Muscle layer of colon (tissue), 2 donors: ENCODE results near the gene HDAC5.

ENCODE experiments used
- H3K27ac ChIP-seq: one replicate; pipeline ENCODE4 v1.7.0; 2013; ENCODE audit warnings: low read depth, mild to moderate bottlenecking, low read length, moderate library complexity
- H3K27me3 ChIP-seq, 2 donors: one replicate each; pipeline ENCODE4 v1.7.0; 2013; ENCODE audit warnings: low read length in 2 of 2, mild to moderate bottlenecking in 2 of 2; ENCODE audit not compliant: insufficient read depth in 2 of 2, control insufficient read depth in 1 of 2
- H3K36me3 ChIP-seq: one replicate; pipeline ENCODE4 v1.7.0; 2013; ENCODE audit warnings: mild to moderate bottlenecking, low read length; ENCODE audit not compliant: insufficient read depth
- H3K4me1 ChIP-seq: one replicate; pipeline ENCODE4 v1.7.0; 2013; ENCODE audit warnings: mild to moderate bottlenecking, low read length; ENCODE audit not compliant: insufficient read depth
- H3K4me3 ChIP-seq, 2 donors: one replicate each; pipeline ENCODE4 v1.7.0; 2013; ENCODE audit warnings: low read length in 2 of 2, low read depth in 1 of 2, mild to moderate bottlenecking in 1 of 2, moderate library complexity in 1 of 2
- H3K9ac ChIP-seq: one replicate; pipeline ENCODE4 v1.7.0; 2013; ENCODE audit warnings: low read length
- H3K9me3 ChIP-seq: one replicate; pipeline ENCODE4 v1.7.0; 2013; ENCODE audit warnings: mild to moderate bottlenecking, low read length
- donor health status: abdominal sarcoma.
- donor health status: Adenocarcinoma of cecum.

HDAC5 gene

GRCh38 chr17:44069974-44070454, 53.4 kb downstream of the HDAC5 start:
- H3K4me1 ChIP-seq, result peaks cover 34% of the 10 kb centered on the region
- no peaks in the 10 kb centered on the region for H3K27me3 ChIP-seq
- H3K4me3 ChIP-seq, result peak overlapping the region; percentile 44 to 87
- no peaks in the 10 kb centered on the region for H3K9me3 ChIP-seq
- peak overlapping the region; percentile 59 for H3K9ac ChIP-seq
- peak overlapping the region; percentile 76 for H3K27ac ChIP-seq
- peaks cover 12% of the 10 kb centered on the region for H3K36me3 ChIP-seq

GRCh38 chr17:44067545-44067940, 55.9 kb downstream of the HDAC5 start:
- Histone ChIP-seq H3K9me3 (no peaks in the 10 kb centered on the region), H3K27ac (peak overlapping the region; percentile 24), H3K36me3 (peaks cover 8% of the 10 kb centered on the region), H3K9ac (no peak overlapping the region), H3K4me1 (peaks cover 34% of the 10 kb centered on the region), H3K4me3 (no peak overlapping the region), H3K27me3 (no peaks in the 10 kb centered on the region)

DNA sequence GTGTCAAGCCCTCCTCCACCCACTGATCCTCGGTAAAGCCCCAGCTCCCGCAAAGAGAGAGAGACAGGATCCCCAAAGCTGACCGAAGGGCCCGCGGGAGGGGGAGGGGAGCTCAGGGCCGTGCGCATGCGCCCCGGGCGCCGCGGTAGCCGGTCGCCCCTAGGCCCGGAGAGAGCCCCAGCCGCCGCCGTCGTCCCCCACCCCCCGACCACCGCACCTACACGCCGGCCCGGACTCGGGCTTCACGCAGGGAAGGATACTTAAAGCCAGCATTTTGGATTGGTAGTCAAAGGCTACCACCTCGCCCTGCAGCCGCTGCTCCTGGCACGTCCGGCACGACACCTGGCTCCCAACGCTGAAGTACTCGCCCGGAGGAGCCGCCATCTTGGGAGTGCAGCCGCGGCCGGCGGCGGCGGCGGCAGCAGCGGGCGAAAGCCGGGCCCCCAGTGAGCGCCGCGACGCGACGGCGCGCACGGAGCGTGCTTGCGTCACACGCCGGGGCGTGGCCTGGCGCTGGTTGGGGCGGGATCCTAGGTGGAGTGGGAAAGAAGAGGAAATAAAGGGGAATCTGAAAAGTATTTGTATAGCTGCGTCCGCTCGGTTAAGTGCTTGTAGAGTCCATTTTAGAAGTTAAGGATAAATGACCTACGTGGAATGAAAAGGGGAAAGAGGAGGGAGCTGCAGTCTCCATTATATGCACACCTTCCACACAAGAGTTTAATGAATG, 57.1 kb downstream of the HDAC5 start, which contains the start of gene LSM12:
Gene LSM12, minus strand, starts transcription at position 468 of the 727 bp plus-strand sequence. Its CDS starts 84 bp downstream, at position 384.
- peaks cover 23% of the 10 kb centered on the region for H3K4me1 ChIP-seq
- H3K9ac ChIP-seq, result peak within 1 kb of the TSS; percentile 96
- no peaks in the 10 kb centered on the region for H3K27me3 ChIP-seq
- H3K27ac ChIP-seq, result peak within 1 kb of the TSS; percentile 94
- peak within 1 kb of the TSS; percentile 77 to 93 for H3K4me3 ChIP-seq
- no peaks in the 10 kb centered on the region for H3K9me3 ChIP-seq
- H3K36me3 ChIP-seq, result peaks cover 13% of the 10 kb centered on the region

DNA sequence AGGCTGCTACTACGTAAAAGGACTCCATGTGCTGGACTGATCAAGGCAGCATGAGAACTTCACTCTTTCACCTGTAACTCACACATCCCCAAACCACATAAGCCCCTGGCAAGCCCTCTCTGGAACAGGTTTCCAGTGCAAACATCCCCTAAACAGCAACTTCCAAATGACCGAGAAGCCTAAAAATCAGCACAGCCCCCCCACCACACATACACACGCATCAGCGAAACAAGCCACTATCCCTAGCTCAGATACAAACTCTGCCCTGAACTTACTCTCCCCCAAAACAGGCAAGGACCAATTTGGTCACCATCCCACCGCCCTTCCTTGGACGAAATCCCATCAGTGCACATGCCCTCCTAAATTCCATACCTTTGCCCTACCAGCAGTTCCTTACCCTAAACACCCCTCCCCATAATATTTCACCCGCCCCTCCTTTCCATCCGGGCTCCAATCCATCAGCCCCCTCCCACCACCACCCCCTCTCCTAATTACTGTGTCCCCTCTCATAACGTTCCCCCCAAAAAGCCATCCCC, 57.7 kb downstream of the HDAC5 start:
- Histone ChIP-seq H3K27ac (peak overlapping the region; percentile 94), H3K4me1 (peaks cover 18% of the 10 kb centered on the region), H3K36me3 (peaks cover 14% of the 10 kb centered on the region), H3K9ac (peak overlapping the region; percentile 96), H3K9me3 (no peaks in the 10 kb centered on the region), H3K4me3 (peak overlapping the region; percentile 77 to 93), H3K27me3 (no peaks in the 10 kb centered on the region)

GRCh38 chr17:44063704-44064639, 59.5 kb downstream of the HDAC5 start:
- H3K9me3 ChIP-seq, result no peaks in the 10 kb centered on the region
- H3K27ac ChIP-seq, result no peak overlapping the region
- no peaks in the 10 kb centered on the region for H3K27me3 ChIP-seq
- H3K36me3 ChIP-seq, result peaks cover 22% of the 10 kb centered on the region
- no peak overlapping the region for H3K4me3 ChIP-seq
- H3K9ac ChIP-seq, result no peak overlapping the region
- H3K4me1 ChIP-seq, result peaks cover 13% of the 10 kb centered on the region

GRCh38 chr17:44062871-44063270, 60.6 kb downstream of the HDAC5 start:
- Histone ChIP-seq H3K27me3 (no peaks in the 10 kb centered on the region), H3K4me1 (peaks cover 13% of the 10 kb centered on the region), H3K36me3 (peaks cover 28% of the 10 kb centered on the region), H3K4me3 (no peak overlapping the region), H3K9me3 (no peaks in the 10 kb centered on the region), H3K27ac (no peak overlapping the region), H3K9ac (no peak overlapping the region)

- peaks cover 8% of the 10 kb centered on the region for H3K4me1 ChIP-seq
- peaks cover 28% of the 10 kb centered on the region for H3K36me3 ChIP-seq
- no peaks in the 10 kb centered on the region for H3K27me3 ChIP-seq
- no peak overlapping the region for H3K9ac ChIP-seq
- H3K4me3 ChIP-seq, result no peak overlapping the region
- no peaks in the 10 kb centered on the region for H3K9me3 ChIP-seq
- H3K27ac ChIP-seq, result no peak overlapping the region
Observed at GRCh38 chr17:44061446-44061845, 62.0 kb downstream of the HDAC5 start.

GRCh38 chr17:44059101-44059892, 64.1 kb downstream of the HDAC5 start:
- H3K9me3 ChIP-seq, result no peaks in the 10 kb centered on the region
- H3K27me3 ChIP-seq, result no peaks in the 10 kb centered on the region
- no peak overlapping the region for H3K4me3 ChIP-seq
- H3K9ac ChIP-seq, result no peak overlapping the region
- H3K4me1 ChIP-seq, result no peaks in the 10 kb centered on the region
- no peak overlapping the region for H3K27ac ChIP-seq
- H3K36me3 ChIP-seq, result peaks cover 28% of the 10 kb centered on the region

DNA sequence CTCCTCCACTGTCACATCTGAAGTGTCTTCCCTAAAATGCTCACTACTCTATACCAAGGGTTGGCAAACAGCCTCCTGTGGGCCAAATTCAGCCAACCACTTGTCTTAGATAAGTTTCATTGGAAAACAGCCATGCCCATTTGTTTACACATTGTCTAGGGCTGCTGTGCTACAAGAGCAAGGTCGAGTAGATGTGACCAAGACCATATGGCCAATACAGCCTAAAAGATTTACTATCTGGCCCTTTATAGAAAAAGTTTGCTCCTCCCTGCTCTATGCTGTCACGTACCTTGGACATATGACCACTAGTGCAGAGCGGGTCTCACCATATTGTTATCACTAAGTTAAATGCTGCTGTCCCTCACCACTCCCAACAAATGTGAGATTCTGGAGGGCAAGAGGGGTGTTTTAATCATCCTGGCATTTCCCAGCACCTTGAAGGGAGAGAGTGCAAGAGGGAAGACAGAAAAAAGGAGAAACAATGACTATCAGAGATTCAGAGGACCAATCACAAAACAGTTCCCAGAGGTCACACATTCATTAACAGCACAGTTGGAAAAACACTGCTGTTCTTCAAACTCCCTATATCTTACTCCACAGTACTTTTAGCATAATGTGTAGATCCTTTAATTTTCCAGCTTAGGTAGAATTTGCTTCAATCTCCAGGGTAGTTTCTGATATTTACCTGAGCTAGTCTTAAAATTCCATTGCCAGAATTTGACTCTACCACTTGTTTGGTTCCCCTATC, 70.1 kb downstream of the HDAC5 start:
- Histone ChIP-seq H3K9me3 (no peaks in the 10 kb centered on the region), H3K27ac (no peak overlapping the region), H3K9ac (no peak overlapping the region), H3K36me3 (peaks cover 28% of the 10 kb centered on the region), H3K4me1 (peaks cover 6% of the 10 kb centered on the region), H3K4me3 (no peak overlapping the region), H3K27me3 (no peaks in the 10 kb centered on the region)

DNA sequence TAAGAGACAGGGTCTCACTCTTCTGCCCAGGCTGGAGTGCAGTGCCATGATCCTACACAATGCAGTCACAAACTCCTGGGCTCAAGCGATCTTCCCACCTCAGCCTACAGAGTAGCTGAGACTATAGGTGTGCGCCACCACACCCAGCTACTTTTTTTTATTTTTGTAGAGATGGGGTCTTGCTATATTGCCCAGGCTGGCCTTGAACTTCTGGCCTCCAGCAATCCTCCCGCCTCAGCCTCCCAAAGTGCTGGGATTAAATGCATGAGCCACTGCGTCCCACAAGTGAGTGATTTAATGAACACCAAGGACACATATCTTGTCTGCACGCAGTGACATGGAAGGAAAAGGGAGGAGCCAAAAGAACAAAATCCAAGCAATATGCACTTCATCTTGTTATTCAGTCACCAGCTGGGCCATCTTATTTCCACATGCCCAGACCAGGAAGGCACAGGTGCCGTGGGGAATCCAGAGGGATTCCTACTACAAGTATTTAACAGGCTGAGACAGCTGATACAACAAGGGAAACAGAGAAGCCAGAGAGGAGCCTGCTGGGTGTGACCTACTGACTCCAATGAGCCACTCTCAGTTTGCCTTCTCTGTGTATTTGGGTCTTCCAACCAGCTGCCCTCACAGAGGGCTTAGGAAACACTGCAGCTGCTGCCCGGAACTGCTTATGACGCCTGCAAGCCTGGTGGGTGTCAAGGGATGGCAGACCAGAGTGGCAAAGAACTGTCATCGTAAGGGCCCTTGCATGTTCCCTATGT, 74.0 kb downstream of the HDAC5 start:
- Histone ChIP-seq H3K27ac (no peak overlapping the region), H3K4me1 (peaks cover 6% of the 10 kb centered on the region), H3K9me3 (no peaks in the 10 kb centered on the region), H3K9ac (no peak overlapping the region), H3K27me3 (no peaks in the 10 kb centered on the region), H3K4me3 (no peak overlapping the region), H3K36me3 (peaks cover 28% of the 10 kb centered on the region)
